Activated CD8-positive, alpha-beta memory T cell treated with anti-CD3 and anti-CD28 coated beads for 24 hours (primary cell): Measurements from ENCODE around the gene ADAMTS2.
"Not testable (repeated sequence)": the region's sequence is repeated elsewhere in the genome, so short reads cannot be mapped to it uniquely, and the experiment has no call there.

Source experiments
- DNase-seq: peaks from one replicate; pipeline ENCODE4 v3.0.0-alpha.2; 2020

ADAMTS2 gene

GRCh38 chr5:179119415-179120170 lies 225.7 kb downstream of the ADAMTS2 start:
- DNase-seq, result no peak

GRCh38 chr5:179118756-179119414 lies 226.4 kb downstream of the ADAMTS2 start:
- no peak for DNase-seq

DNA sequence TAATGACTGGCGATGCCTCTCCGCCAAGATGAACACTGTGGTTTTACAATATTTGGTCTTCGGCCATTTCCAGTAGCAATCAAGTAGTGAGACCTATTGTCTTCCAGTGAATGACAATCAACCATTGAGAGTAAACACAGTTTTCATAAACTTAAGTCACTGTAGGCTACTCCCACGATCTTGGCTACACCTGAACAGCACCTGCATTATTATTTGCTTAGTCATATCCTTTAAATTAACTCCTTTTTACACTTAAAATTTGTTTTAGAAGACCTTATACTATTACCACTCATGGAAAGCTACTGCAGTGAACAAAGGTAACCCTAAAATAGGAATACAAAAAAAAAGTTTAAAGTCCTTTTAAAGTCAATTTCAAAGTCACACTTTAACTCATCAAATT lies 226.9 kb downstream of the ADAMTS2 start:
- no peak for DNase-seq

DNA sequence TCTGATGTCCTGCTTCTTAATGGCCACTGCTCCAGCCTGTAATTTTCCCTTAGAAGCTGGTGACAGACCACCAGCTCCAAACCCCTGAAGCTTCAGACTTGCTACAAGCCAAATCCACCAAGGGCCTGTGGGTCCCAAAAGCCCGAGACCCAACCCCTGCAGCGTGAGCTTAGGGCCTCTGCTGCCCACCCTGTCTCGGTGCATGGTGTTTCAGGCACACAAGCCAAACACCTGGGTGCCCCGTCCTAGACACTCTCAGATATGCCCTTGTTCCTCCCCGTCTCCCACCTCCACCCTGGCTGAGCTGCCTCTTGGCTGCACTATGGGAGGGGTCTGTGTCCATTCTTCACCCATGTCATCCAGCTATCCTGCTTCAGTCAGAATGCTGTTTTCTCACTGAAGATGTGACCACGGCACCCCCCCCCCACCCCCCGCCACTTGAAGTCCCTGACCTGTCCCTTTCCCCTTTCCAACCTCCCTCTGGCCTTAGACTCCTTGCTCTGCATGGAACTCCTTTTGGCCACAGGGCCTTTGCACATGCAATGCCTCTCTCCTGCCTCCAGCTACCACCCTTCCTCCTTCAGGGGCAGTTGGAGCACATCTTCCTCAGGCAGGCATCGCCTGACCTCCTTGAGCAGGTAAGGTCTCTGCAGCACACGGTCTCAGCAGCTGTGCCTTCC lies 229.3 kb downstream of the ADAMTS2 start:
- no peak for DNase-seq

DNA sequence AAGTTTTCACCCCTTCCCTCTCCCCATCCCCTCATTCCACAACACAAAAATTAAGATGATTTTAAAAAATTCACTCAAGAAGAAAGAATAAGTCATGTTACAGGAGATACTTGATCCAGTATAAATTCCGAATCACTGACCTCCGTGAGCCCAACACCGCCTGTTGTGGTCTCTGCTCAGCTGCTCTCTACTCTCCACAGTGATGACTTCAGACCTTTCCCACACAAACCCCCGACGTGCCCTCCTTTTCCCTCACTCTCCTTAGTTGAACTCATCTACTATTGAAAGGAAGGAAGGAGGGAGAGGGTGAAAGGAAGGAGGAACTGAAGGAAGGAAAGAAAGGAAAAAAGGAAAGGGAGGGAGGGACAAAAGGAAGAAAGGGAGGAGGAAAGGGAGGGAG lies 230.0 kb downstream of the ADAMTS2 start:
- DNase-seq, result no peak

DNA sequence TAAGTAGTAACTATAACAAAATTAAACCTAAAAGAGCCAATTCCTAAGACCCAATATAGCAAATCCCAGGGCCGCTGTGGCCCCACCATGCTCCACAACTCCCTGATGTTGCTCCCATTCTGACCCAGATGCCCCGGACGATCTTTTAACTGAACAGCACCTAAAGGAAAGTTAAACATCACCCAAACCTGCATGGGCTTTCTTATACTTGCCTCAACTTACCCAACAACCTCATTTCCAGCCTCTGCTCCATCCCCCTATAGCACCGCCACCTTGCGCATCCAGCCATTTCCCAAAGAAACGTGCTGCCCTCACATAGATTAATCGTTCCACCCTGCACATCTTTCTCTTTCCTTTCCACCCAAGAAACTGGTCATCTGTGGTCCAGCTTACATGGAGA lies 230.5 kb downstream of the ADAMTS2 start:
- no peak for DNase-seq

DNA sequence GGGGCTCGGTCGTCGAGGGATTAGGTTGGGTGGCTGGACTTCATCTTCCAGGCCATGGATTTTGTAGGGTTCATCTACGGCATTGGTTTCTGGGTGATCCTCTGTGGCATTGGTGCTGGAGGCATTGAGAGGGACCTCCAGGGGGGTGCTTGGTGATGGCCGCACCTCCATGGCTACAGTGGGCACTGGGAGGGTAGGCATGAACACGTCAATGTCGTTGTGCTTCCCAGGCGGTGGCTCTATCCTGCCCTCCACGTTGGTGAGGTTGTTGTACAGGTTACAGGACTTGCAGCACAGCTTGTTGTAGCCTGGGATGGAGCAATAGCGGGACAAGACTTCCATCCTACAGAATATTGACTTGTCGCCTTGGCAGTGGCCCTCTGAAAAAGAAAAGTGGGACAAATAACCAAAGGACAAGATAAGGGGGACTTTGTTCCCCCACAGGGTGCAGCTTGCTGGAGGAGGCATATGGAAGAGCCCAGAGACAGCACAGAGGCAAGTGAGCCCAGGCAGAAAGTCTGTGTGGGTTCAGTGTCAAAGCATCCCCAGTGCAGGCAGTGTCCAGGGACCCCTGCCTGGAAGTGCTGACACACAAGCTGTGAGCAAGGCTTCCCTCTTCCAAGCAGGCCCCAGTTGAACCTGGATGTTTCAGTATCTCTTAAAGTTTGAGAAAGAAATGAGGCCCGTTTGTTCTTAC lies 231.2 kb downstream of the ADAMTS2 start:
- DNase-seq, result no peak

- no peak for DNase-seq
These were observed 232.1 kb downstream of the ADAMTS2 start for GRCh38 chr5:179113143-179113530.

GRCh38 chr5:179112469-179113142 lies 232.7 kb downstream of the ADAMTS2 start:
- DNase-seq, result no peak

DNA sequence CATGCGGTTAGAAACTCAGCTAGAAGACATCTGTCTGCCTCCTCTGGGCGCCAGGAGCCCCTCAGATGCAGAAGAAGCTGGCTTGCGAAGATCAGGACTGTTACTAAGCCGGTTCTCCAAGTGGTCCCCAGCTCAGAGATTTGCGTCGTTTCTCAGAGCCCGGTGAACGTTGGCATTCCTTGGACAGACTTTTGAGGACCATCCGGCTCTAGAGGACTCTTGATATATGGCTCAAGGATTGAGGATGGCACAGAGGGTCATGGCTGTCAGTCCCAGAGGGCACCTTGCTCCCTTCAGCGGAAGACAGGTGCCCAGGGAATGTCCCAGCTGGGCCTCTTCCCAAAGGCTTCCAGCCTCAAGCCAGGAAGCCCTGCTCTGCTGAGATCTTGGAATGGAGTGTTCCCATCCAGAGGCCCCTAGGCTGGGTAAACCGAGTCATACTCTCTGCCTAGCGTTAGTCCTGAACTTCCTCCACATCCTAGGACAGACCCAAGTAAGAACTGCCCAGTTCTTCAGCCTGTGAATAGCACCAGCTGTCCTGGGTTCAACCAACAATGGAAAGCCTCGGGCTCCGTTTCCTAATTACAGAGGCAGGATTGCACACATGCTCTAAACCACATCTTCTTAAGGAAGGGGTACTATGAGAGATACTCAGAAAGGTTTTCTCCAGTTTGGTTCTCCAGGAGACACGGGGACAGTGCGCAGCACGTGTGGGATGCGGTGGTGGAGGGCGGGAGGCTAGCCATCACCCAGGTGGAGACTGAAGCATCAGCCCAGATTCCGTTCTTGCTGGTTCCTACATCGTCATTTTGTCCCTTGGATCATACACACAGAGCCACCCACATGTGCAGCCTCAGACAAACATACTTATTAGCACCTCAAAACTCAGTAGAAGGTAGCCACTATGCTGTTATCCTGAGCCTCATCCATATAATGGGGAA lies 233.7 kb downstream of the ADAMTS2 start:
- no peak for DNase-seq

DNA sequence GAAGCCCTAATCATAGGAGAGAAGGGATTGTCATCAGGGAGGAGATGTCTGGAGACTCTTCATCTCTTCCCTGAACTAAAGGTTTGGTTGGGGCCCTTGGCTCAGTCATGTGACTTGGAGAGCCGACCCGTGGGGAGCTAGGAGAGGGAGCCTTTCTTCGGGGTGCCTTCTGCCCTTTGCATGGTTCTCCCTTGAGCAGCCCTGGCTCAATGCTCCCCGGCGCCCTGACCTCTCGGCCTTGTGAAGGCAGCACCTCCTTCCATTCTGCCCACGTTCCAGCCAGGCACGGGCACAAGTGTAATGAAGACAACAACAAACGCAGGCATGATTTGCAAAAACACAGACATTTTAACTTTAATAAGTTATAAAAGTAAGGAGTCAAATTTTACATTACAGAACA lies 234.7 kb downstream of the ADAMTS2 start:
- DNase-seq, result no peak

- DNase-seq, result not testable (repeated sequence)
These were observed 244.0 kb downstream of the ADAMTS2 start for GRCh38 chr5:179101282-179101681.

- DNase-seq, result no peak
These were observed 255.8 kb downstream of the ADAMTS2 start for GRCh38 chr5:179089502-179089901.

DNA sequence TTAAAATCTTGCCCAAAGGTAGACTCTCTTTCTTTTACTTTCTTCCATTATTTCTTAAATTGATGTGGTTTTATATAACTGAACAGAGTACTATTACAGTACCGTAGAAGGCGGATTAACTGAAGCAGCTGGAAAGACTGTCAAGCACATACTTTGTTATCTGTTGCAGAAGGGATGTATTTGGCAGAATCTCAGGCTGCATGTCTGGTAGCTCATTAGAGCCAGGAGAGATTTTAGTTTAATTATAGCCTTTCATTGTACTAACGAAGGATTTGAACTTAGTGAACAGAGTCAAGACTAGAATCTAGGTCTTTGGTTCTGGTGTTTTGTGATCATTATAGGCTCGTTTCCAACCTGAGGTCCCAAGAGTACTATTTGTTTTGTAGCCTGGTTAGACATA lies 264.5 kb downstream of the ADAMTS2 start:
- no peak for DNase-seq

DNA sequence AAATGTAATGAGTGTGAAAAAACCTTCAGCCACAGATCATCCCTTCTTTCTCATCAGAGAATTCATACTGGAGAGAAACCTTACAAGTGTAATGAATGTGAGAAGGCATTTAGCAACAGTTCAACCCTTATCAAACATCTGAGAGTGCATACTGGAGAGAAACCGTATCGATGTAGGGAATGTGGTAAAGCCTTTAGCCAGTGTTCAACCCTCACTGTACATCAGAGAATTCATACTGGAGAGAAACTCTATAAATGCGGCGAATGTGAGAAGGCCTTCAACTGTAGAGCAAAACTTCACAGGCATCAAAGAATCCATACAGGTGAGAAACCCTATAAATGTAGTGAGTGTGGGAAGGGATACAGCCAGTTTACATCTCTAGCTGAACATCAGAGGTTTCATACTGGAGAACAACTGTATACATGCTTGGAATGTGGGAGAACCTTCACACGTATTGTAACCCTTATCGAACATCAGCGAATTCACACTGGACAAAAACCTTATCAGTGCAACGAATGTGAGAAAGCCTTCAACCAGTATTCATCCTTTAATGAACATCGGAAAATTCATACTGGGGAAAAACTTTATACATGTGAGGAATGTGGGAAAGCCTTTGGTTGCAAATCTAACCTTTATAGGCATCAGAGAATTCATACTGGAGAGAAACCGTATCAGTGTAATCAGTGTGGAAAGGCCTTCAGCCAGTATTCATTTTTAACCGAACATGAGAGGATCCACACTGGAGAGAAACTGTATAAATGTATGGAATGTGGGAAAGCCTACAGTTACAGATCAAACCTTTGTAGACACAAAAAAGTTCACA lies 265.9 kb downstream of the ADAMTS2 start:
- DNase-seq, result no peak

DNA sequence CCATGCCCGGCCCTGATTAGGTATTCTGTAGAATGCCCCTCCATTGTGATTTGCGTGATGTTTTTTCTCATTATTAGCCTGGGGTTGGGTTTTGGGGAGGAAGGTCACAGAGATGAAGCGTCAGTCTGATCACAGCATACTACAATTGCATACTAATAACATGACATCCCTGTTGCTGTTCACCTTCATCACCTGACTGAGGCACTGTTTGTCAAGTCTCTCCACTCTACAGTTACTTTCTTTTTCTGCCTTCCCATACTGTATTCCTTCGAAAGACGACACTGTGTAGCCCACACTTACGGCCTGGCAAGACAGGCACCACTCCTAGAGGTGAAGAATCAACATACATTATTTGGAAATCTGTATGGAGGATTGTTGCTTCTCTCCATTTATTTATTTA lies 279.6 kb downstream of the ADAMTS2 start:
- DNase-seq, result no peak

GRCh38 chr5:179061025-179061424 lies 284.2 kb downstream of the ADAMTS2 start:
- DNase-seq, result no peak
